GM23338 (cell line): Measurements from ENCODE around the gene SUPT6H.

ENCODE experiments used
- CREB1 ChIP-seq: fragments of 250-450 bp; sonication (Bioruptor Pico); IDR thresholded peaks from 2 replicates; pipeline ENCODE4 v1.5.0; 2020; ENCODE audit warnings: low read depth, mild to moderate bottlenecking, moderate library complexity
- CTCF ChIP-seq, 2 experiments: fragments of 200-600 bp in 1 of 2; sonication (generic) in 1 of 2; conservative IDR thresholded peaks; 2 replicates each; pipeline versions ENCODE4 v1.5.1 to v1.6.1; 2016 to 2017; ENCODE audit warnings: antibody characterized with exemption in 2 of 2, low read depth in 2 of 2, mild to moderate bottlenecking in 2 of 2, moderate library complexity in 1 of 2
- EZH2 ChIP-seq: fragments of 200-600 bp; sonication (generic); IDR thresholded peaks from one replicate; pipeline ENCODE4 v1.8.0; 2017; ENCODE audit warnings: antibody characterized with exemption, mild to moderate bottlenecking, low read depth; ENCODE audit not compliant: unreplicated experiment
- EZH2phosphoT487 ChIP-seq: fragments of 200-600 bp; sonication (generic); IDR thresholded peaks from one replicate; pipeline ENCODE4 v1.8.1; 2018; ENCODE audit warnings: antibody characterized with exemption; ENCODE audit not compliant: unreplicated experiment
- NANOG ChIP-seq: IDR thresholded peaks from 2 replicates; pipeline ENCODE4 v1.6.1; 2016; ENCODE audit warnings: antibody characterized with exemption, borderline replicate concordance
- POLR2AphosphoS5 ChIP-seq: IDR thresholded peaks from 2 replicates; pipeline ENCODE4 v1.6.1; 2016; ENCODE audit warnings: antibody characterized with exemption, low read depth

DNA sequence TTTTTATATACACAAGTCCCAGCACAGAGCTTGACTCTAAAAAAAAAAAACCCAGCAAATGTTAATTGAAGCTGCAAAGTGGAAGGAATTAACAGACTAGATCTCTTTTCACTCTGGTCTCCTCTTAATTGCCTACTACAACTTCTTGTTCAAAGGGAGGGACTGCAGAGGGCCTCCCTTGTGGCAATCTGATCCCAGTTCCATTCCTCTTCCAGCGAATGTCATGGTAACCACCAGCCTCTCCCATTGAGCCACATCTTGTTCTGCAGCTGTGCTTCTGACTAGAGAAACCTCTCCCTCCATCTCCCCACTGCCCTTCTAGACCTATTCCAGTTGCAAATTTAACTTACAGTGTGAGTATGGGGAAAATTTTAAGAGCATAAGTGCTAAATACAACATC, 5.9 kb downstream of the SUPT6H start:
- TF ChIP-seq CTCF (conservative IDR thresholded peaks at IDR 0.05; ENCODE audit: low read depth in 2 of 2) (no peak), POLR2AphosphoS5 (no peak), EZH2 (no peak), NANOG (no peak), EZH2phosphoT487 (no peak), CREB1 (CRISPR knock-in tag) (no peak)
